COR-L47 (cell line): ENCODE results near the gene RYR2.
"Not testable (repeated sequence)": the region's sequence is repeated elsewhere in the genome, so short reads cannot be mapped to it uniquely, and the experiment has no call there.

ENCODE experiments used
- DNase-seq: peaks from one replicate; lab custom pipeline; 2025; lab: John Stamatoyannopoulos, UW

Gene RYR2

GRCh38 chr1:237566581-237566980 lies 524.6 kb downstream of the RYR2 start:
- no peak for DNase-seq

- DNase-seq, result no peak
These were observed 527.0 kb downstream of the RYR2 start for GRCh38 chr1:237568955-237569354.

- DNase-seq, result no peak
These were observed 528.5 kb downstream of the RYR2 start for GRCh38 chr1:237570530-237570929.

GRCh38 chr1:237574536-237574935 lies 532.6 kb downstream of the RYR2 start:
- DNase-seq, result no peak

- DNase-seq, result no peak
These were observed 536.6 kb downstream of the RYR2 start for GRCh38 chr1:237578540-237578939.

GRCh38 chr1:237580726-237581125 lies 538.7 kb downstream of the RYR2 start:
- no peak for DNase-seq

GRCh38 chr1:237583270-237583669 lies 541.3 kb downstream of the RYR2 start:
- DNase-seq, result no peak

GRCh38 chr1:237583756-237584155 lies 541.8 kb downstream of the RYR2 start:
- DNase-seq, result no peak

GRCh38 chr1:237590386-237590785 lies 548.4 kb downstream of the RYR2 start:
- no peak for DNase-seq

GRCh38 chr1:237591353-237591752 lies 549.4 kb downstream of the RYR2 start:
- no peak for DNase-seq

- DNase-seq, result not testable (repeated sequence)
These were observed 561.1 kb downstream of the RYR2 start for GRCh38 chr1:237603036-237603568.

- DNase-seq, result no peak
These were observed 566.4 kb downstream of the RYR2 start for GRCh38 chr1:237608433-237608832.

GRCh38 chr1:237610157-237610556 lies 568.2 kb downstream of the RYR2 start:
- DNase-seq, result no peak

- DNase-seq, result no peak
These were observed 572.0 kb downstream of the RYR2 start for GRCh38 chr1:237613984-237614383.

GRCh38 chr1:237619553-237619952 lies 577.6 kb downstream of the RYR2 start:
- no peak for DNase-seq

- no peak for DNase-seq
These were observed 592.9 kb downstream of the RYR2 start for GRCh38 chr1:237634922-237635321.

- no peak for DNase-seq
These were observed 596.6 kb downstream of the RYR2 start for GRCh38 chr1:237638555-237638954.

- DNase-seq, result no peak
These were observed 598.2 kb downstream of the RYR2 start for GRCh38 chr1:237640011-237640671.

- DNase-seq, result no peak
These were observed 599.0 kb downstream of the RYR2 start for GRCh38 chr1:237640966-237641365.

- DNase-seq, result no peak
These were observed 608.8 kb downstream of the RYR2 start for GRCh38 chr1:237650809-237651208.

GRCh38 chr1:237655778-237656177 lies 613.8 kb downstream of the RYR2 start:
- no peak for DNase-seq

GRCh38 chr1:237664348-237664747 lies 622.4 kb downstream of the RYR2 start:
- no peak for DNase-seq

GRCh38 chr1:237670302-237670701 lies 628.3 kb downstream of the RYR2 start:
- no peak for DNase-seq

- DNase-seq, result no peak
These were observed 629.3 kb downstream of the RYR2 start for GRCh38 chr1:237671262-237671661.
